GM21367 (cell line): Measurements from ENCODE around the gene SESTD1.
A peak's percentile ranks its signal among the peaks of the same experiment; 100 is the strongest.
"Not testable (repeated sequence)": the region's sequence is repeated elsewhere in the genome, so short reads cannot be mapped to it uniquely, and the experiment has no call there.

Experiments
- ATAC-seq: cut with Tn5 transposase; IDR thresholded peaks from one replicate; pipeline ENCODE4 v1.9.1; 2021; ENCODE audit not compliant: unreplicated experiment

SESTD1 gene

GRCh38 chr2:179239838-179240237 lies 24.8 kb downstream of the SESTD1 start:
- no peak for ATAC-seq

- peak; percentile 65 for ATAC-seq
These were observed 25.4 kb downstream of the SESTD1 start for GRCh38 chr2:179239195-179239594.

GRCh38 chr2:179238027-179238426 lies 26.6 kb downstream of the SESTD1 start:
- ATAC-seq = no peak

GRCh38 chr2:179237209-179237946 lies 27.3 kb downstream of the SESTD1 start:
- no peak for ATAC-seq

GRCh38 chr2:179235463-179236108 lies 29.0 kb downstream of the SESTD1 start:
- ATAC-seq = no peak

- ATAC-seq = no peak
These were observed 29.9 kb downstream of the SESTD1 start for GRCh38 chr2:179234658-179235240.

- ATAC-seq = no peak
These were observed 30.8 kb downstream of the SESTD1 start for GRCh38 chr2:179233626-179234430.

- ATAC-seq = no peak
These were observed 31.5 kb downstream of the SESTD1 start for GRCh38 chr2:179233083-179233490.

- ATAC-seq = no peak
These were observed 37.7 kb downstream of the SESTD1 start for GRCh38 chr2:179226961-179227259.

- ATAC-seq = no peak
These were observed 38.2 kb downstream of the SESTD1 start for GRCh38 chr2:179226203-179226960.

GRCh38 chr2:179224361-179224760 lies 40.3 kb downstream of the SESTD1 start:
- ATAC-seq = no peak

GRCh38 chr2:179222076-179222475 lies 42.6 kb downstream of the SESTD1 start:
- ATAC-seq = no peak

- ATAC-seq = peak; percentile 93
These were observed 45.6 kb downstream of the SESTD1 start for GRCh38 chr2:179218848-179219594.

GRCh38 chr2:179214671-179215070 lies 50.0 kb downstream of the SESTD1 start:
- ATAC-seq = not testable (repeated sequence)

- ATAC-seq = no peak
These were observed 53.3 kb downstream of the SESTD1 start for GRCh38 chr2:179211355-179211754.

- ATAC-seq = not testable (repeated sequence)
These were observed 56.4 kb downstream of the SESTD1 start for GRCh38 chr2:179208277-179208676.

GRCh38 chr2:179207047-179207446 lies 57.6 kb downstream of the SESTD1 start:
- ATAC-seq = no peak

- no peak for ATAC-seq
These were observed 62.8 kb downstream of the SESTD1 start for GRCh38 chr2:179201869-179202268.

- ATAC-seq = not testable (repeated sequence)
These were observed 68.6 kb downstream of the SESTD1 start for GRCh38 chr2:179195926-179196590.

- ATAC-seq = no peak
These were observed 69.5 kb downstream of the SESTD1 start for GRCh38 chr2:179195141-179195540.
